Activated CD8-positive, alpha-beta memory T cell treated with anti-CD3 and anti-CD28 coated beads, Interleukin-2, amount 50 U/mL, for 24 hours (primary cell): Measurements from ENCODE around the gene FXR1.
"Not testable (repeated sequence)": the region's sequence is repeated elsewhere in the genome, so short reads cannot be mapped to it uniquely, and the experiment has no call there.

Experiments used
- DNase-seq: peaks from one replicate; pipeline ENCODE4 v3.0.0-alpha.2; 2020; ENCODE audit errors: extremely low read depth

FXR1 gene

GRCh38 chr3:180934638-180935037, 22.2 kb downstream of the FXR1 start:
- DNase-seq, result no peak

DNA sequence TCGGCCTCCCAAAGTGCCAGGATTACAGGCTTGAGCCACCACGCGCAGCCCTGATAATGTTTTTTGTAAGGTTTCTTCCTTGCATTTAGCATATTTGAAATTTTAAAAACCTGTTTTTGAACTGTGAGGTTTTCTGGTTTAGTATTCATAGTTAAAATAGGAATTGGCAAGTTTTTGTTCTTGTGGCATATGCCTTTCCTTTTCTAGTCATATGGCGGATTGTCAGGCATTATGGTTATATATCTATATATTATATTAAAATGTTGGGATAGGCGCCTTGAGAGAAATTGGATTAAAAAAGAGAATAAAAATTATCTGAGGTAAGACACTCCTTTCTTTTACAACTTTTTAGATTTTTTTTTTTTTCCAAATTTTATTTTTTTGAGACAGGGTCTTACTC, 28.4 kb downstream of the FXR1 start:
- DNase-seq, result no peak

GRCh38 chr3:180947761-180948390, 35.4 kb downstream of the FXR1 start:
- DNase-seq, result no peak

GRCh38 chr3:180959691-180960090, 47.2 kb downstream of the FXR1 start:
- no peak for DNase-seq

DNA sequence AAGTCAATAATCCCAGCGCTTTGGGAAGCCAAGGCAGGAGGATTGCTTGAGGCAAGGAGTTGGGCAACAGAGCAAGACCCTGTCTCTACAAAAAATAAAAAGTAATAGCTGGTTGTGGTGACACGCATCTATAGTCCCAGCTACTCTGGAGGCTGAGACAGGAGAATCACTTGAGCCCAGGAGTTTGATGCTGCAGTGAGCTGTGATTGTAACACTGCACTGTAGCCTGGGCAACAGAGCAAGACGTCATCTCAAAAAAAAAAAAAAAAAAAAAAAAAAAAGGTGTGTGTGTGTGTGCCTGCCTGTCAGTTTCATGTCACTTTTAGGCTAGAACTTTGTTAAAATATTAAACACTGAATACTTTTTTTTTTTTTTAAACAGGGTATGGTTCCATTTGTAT, 48.6 kb downstream of the FXR1 start:
- DNase-seq, result no peak

DNA sequence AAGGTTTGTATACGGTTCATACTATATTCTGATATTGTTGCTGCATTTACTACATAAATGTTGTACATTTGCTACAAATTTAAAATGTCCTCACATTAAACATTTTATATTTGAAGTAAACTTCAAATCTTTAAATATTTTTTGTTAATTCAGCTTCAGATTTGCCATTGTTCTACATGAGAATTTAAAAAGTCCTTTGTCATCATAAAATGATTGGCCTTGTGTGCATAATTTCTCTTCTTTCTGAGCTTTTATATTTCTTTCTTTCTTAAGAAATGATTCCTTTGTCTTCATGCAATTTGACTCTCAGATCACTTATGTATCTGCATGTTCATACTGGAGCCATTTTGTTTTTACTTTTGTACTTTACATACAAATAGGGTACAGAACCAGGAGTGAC, 49.1 kb downstream of the FXR1 start:
- DNase-seq, result no peak

DNA sequence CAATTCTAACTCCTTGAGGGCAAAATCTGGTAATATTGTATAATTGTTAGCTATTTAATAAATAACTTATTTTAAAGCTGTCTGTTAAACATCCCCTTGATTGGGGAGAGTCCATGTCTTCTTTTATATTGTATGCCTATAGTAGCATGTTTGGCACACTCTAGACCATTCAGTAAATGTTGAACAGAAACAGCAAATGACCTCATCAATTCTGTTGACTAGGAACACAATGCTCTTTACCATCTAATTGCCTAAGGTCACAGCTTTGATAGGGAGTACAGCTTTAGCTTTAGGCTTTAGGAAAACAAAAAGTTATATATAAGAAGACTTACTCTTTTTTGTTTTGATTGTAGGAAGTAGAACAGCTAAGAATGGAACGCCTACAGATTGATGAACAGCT, 50.1 kb downstream of the FXR1 start:
- DNase-seq, result no peak

DNA sequence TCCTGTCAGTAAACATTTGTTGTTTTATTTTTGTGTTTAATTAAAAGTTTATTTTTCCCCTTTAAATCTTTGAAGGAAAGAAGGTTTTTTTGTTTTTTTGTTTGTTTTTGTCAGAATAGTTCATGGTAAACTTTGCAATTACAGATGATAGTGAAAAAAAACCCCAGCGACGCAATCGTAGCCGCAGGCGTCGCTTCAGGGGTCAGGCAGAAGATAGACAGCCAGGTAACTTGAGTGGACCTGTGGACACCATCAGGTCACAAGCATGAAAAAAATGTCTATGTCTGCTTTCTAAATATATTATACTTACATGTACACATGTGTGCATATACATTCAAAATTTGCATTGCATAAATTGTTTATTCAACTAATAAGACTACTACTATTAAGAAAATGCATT, 58.5 kb downstream of the FXR1 start:
- no peak for DNase-seq

DNA sequence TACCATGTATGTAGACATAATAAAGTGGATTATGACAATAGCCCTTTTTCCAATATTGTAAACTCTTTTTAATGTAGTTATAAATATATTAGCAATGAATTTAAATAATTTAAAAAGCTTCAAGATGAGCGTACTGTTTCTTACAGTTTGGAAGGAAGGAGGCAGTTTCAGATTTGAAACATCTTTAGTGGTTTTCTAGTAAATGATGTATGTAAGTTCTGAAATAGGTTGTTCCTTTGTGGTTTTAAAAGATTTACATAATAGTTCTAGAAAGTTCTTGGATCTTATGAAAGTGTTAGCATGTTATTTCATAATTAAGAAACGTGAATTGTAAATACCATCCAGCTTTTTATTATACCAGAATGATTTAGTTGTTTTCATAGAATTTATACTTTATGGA, 61.1 kb downstream of the FXR1 start:
- DNase-seq, result no peak

- no peak for DNase-seq
Observed at GRCh38 chr3:180974286-180974685, 61.8 kb downstream of the FXR1 start.

- no peak for DNase-seq
Observed at GRCh38 chr3:180977498-180977897, 65.0 kb downstream of the FXR1 start.

- DNase-seq, result no peak
Observed at GRCh38 chr3:180979961-180980360, 67.5 kb downstream of the FXR1 start.

DNA sequence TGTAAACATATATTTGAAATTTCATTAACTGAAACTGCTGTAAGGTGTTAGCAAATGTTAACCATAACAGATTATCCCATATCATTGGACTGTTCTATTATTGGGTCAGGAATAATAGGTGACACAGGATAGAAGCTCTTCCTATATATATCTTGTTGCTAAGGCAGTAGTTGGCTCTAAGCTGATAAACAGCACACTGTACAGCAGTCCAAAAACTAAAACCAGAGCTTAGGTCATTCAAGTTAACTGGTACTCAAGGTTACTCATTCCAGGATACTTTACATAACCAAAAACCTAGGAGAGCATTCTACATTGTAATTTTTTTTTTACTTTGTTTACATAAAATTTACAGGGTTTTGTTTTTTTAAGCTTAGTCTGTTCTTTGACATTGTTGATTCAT, 68.1 kb downstream of the FXR1 start:
- no peak for DNase-seq

DNA sequence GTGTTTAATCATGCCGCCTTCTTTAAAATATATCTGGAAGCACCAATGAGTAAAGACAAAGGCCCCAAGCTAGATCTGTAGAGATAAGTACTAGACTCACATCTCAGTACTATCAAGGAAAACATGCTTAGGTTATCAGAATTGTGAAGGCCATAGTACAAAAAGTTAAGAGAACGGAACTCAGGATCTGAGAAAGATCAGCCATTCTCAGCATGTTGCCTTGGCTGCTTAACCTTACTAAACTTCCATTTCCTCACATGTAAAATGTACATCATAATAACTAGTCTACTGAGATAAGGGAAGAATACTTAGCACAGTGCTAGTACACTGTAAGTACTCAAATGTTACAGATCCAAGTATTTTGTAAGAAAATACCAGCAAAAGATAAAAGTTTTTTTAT, 69.4 kb downstream of the FXR1 start:
- DNase-seq, result no peak

GRCh38 chr3:180983136-180983535, 70.7 kb downstream of the FXR1 start:
- DNase-seq, result no peak

GRCh38 chr3:180986366-180986765, 73.9 kb downstream of the FXR1 start:
- DNase-seq, result not testable (repeated sequence)

GRCh38 chr3:180987344-180987743, 74.9 kb downstream of the FXR1 start:
- no peak for DNase-seq

- peak; percentile 84 for DNase-seq
Observed at GRCh38 chr3:180989291-180990163, 77.1 kb downstream of the FXR1 start, which contains the start of gene DNAJC19. Gene DNAJC19 (minus strand): TSS chr3:180989736. CDS start chr3:180989602, 134 bp downstream.

DNA sequence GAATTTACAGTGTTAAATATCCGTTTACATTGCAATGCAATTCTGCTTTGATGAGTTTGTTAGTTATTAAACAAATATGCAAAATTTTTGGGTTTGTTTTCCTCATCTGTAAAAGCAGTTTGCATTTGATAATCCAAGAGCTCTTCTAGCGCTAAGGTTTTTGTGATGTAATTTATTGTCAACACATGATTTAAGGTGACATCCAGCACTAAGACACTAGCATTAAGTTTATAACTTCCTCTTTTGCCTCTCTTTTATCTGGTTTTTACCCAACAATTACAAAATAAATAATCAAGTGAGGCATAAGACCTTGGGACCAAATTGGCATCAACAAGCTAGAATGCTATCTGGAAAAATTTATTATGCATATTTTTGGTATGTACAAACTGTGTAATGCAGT, 78.0 kb downstream of the FXR1 start:
- DNase-seq, result no peak

GRCh38 chr3:180996415-180996932, 84.0 kb downstream of the FXR1 start:
- DNase-seq, result no peak

DNA sequence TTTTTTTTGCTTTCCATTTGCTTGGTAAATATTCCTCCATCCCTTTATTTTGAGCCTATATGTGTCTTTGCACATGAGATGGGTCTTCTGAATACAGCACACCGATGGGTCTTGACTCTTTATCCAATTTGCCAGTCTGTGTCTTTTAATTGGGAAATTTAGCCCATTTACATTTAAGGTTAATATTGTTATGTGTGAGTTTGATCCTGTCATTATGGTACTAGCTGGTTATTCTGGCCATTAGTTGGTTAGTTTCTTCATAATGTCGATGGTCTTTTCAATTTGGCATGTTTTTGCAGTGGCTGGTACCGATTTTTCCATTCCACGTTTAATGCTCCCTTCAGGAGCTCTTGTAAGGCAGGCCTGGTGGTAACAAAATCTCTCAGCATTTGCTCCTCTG, 89.9 kb downstream of the FXR1 start:
- DNase-seq, result not testable (repeated sequence)

DNA sequence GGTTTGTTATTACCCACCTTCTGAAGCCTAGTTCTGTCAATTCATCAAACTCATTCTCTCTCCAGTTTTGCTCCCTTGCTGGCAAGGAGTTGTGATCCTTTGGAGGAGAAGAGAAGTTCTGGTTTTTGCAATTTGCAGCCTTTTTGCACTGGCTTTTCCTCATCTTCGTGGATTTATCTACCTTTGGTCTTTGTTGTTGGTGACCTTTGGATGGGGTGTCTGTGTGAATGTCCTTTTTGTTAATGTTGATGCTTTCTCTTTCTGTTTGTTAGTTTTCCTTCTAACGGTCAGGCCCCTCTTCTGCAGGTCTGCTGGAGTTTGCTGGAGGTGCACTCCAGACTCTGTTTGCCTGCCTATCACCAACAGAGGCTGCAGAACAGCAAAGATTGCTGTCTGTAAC, 91.0 kb downstream of the FXR1 start:
- not testable (repeated sequence) for DNase-seq

GRCh38 chr3:181006541-181006940, 94.1 kb downstream of the FXR1 start:
- DNase-seq, result no peak
